GM13976 (cell line): ENCODE measurements around the gene TMEM181.

Source experiments
- DNase-seq: peaks from one replicate; pipeline ENCODE4 v3.0.0; 2012; ENCODE audit warnings: low spot score
- in situ Hi-C: fragments of 300-500 bp; cut with MboI; formaldehyde crosslinking; loops from one replicate; pipeline ENCODE4 v1.12.0; 2022; ENCODE audit warnings: low sequenced_read_pairs, mixed read lengths, inconsistent platforms; ENCODE audit not compliant: unreplicated experiment
- TF ChIP-seq, protein P1 (sequence below): IDR thresholded peaks from 2 replicates; pipeline ENCODE4 v1.5.1; 2012; ENCODE audit warnings: borderline replicate concordance, mild to moderate bottlenecking; ENCODE audit not compliant: insufficient read depth; ENCODE audit errors: extremely low read depth, missing control alignments, control extremely low read depth

Gene TMEM181

DNA sequence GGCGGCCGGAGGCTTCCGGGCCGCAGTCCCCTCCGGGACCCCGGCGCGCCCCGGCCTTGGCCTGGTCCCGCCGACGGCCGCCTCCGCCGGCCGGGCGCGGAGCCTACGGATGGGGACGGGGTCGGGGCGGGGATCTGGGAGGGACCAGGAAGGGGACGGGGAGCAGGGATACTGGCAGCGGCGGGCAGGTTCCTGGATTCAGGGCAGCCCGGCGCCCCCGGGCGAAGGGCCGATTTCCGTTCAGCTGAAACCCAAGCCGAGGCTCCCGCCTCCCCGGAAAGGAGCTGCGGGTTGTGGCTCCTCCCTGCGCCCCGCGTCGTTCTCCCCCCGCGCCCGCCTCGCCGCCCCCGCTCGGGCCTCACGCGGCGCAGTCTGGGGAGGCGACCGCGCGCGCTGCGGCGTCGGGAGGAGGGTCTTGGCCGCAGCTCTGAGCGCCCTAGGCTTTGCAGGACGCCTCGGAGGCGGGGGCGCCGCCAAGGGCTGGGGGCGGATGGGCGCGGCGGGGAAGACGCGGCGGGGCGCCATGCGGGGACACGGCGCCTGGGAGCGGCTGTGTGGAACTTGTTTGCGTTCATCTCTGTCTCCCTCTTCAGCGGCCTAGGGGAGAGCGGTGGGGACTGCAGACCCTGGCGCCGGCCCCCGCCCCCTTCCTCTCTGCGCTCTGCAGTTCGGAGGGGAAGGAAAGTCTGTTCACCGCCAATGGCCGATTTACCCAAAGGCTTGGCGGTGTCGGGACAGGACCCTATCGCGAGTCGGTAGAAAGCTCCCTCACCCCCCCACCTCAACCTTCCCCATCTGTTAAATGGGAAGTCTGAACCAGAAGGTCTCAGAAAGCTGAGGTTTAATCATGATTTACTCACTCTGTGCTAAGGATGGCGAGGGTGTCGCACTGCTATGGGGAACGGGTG is 22.7 kb upstream of the TMEM181 start:
- peak; percentile 49 for DNase-seq
- TF ChIP-seq, protein P1, sequence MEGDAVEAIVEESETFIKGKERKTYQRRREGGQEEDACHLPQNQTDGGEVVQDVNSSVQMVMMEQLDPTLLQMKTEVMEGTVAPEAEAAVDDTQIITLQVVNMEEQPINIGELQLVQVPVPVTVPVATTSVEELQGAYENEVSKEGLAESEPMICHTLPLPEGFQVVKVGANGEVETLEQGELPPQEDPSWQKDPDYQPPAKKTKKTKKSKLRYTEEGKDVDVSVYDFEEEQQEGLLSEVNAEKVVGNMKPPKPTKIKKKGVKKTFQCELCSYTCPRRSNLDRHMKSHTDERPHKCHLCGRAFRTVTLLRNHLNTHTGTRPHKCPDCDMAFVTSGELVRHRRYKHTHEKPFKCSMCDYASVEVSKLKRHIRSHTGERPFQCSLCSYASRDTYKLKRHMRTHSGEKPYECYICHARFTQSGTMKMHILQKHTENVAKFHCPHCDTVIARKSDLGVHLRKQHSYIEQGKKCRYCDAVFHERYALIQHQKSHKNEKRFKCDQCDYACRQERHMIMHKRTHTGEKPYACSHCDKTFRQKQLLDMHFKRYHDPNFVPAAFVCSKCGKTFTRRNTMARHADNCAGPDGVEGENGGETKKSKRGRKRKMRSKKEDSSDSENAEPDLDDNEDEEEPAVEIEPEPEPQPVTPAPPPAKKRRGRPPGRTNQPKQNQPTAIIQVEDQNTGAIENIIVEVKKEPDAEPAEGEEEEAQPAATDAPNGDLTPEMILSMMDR: no peak
- in situ Hi-C loops: no loop called here

DNA sequence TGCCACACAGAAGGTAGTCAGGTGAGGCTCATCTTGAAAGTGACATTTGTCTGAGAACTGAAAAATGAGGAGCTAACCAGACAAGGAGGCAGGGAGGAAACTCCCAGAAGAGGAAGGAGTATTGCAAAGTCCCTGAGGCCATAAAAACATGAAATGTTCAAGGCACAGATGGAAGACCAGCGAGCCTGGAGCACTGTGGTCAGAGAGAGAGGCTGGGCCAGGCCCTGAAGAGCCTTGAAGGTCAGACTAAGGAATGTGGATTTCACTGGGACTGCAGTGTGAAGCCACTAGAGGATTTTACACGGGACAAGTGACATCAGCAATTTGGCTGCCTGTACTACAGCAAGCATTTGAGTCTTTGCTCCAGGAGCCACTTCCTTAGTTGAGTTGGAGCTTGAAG is 21.1 kb upstream of the TMEM181 start:
- in situ Hi-C loops: no loop called here
- TF ChIP-seq, protein P1: no peak
- no peak for DNase-seq

- in situ Hi-C loops: no loop called here
- DNase-seq: no peak
- TF ChIP-seq, protein P1: no peak
Observed at GRCh38 chr6:158539413-158539812, 20.5 kb upstream of the TMEM181 start.

- in situ Hi-C loops: no loop called here
- TF ChIP-seq, protein P1: no peak
- DNase-seq: no peak
Observed at GRCh38 chr6:158539881-158540280, 20.0 kb upstream of the TMEM181 start.

DNA sequence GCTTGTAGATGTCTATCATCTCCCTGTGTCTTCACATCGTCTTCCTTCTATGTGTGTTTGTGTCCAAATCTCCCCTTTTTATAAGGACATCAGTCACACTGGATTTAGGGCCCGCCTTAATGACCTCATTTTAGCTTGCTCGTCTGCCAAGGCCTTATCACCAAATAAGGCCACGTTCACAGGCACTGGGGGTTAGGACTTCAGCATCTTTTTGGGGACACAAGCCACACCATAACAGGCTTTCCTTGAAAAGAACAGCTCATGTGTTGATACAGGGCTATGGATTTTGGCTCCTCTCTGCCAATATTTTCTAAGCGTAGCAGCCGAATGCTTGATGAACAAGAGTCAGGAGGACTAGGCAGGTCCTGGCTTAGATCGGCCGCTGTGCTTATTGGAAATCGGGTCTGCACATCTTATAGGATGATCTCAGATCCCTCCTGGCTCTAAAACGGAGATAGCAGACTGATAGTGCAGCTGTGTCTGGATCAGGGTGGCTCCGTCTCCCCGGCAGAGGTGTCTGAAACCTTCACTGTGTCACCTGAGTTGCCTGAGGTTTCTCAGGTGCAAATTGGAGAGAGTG is 16.2 kb upstream of the TMEM181 start:
- in situ Hi-C loops: no loop called here
- TF ChIP-seq, protein P1: no peak
- DNase-seq: no peak

DNA sequence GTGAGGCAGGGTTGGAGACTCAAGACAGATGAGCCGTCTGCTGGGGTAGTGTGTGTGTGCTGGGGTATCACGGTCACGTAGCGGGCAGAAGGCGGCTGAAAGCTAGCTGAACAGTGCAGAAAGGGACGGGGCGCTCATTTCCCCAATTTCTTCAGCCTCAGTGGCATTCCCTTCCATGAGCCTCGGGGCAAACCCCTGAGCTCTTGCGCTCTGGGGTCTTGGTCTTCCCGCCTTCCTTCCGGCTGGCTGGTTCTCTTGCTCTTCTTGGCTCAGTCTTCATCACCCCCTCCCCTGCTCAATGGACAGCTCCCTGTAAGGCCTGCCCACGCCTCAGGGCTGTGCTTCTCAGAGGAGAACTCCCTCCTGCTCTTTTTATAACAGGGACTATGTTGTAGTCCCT is 15.5 kb upstream of the TMEM181 start:
- no peak for DNase-seq
- TF ChIP-seq, protein P1: no peak
- in situ Hi-C loops: no loop called here
